Left colon (tissue), 2 donors: ENCODE data around the gene NAA38. TPM values are rescaled to one million over a fixed set of nuclear protein-coding genes. Genes with fewer than 3 reads are reported as not detected.

Experiments used
- ATAC-seq: fragments of 200-7000 bp; cut with Tn5 transposase; one replicate; pipeline ENCODE4 v1.9.1; 2020; ENCODE audit warnings: mild to moderate bottlenecking, moderate library complexity
- DNase-seq, 2 donors: peaks; one replicate each; pipeline ENCODE4 v3.0.0-alpha.2; 2020
- intact Hi-C, 2 donors: fragments of 100-400 bp; cut with DNase I in 1 of 2; cut with micrococcal nuclease in 1 of 2; formaldehyde crosslinking; loops; one replicate each; pipeline versions ENCODE4 v1.11.2 to v1.14.0; 2022; cut with DNase I, micrococcal nuclease
- total RNA-seq, 2 donors: library from RNA; stranded (reverse); fragmentation: NEBNext Ultra II Directional; extraction: Animal tissue kit (Norgen Biotek cat#: 25700); gene quantifications; one replicate each; pipeline ENCODE4 v1.2.1, GENCODE V29; 2021
- donor health status: DM: no; HTN: no; CAD: no.
- donor health status: DM: yes; HTN: yes; CAD: no.

The NAA38 gene
- total RNA-seq, 2 donors from 2014 or later: 49.7 to 83.0 TPM

DNA sequence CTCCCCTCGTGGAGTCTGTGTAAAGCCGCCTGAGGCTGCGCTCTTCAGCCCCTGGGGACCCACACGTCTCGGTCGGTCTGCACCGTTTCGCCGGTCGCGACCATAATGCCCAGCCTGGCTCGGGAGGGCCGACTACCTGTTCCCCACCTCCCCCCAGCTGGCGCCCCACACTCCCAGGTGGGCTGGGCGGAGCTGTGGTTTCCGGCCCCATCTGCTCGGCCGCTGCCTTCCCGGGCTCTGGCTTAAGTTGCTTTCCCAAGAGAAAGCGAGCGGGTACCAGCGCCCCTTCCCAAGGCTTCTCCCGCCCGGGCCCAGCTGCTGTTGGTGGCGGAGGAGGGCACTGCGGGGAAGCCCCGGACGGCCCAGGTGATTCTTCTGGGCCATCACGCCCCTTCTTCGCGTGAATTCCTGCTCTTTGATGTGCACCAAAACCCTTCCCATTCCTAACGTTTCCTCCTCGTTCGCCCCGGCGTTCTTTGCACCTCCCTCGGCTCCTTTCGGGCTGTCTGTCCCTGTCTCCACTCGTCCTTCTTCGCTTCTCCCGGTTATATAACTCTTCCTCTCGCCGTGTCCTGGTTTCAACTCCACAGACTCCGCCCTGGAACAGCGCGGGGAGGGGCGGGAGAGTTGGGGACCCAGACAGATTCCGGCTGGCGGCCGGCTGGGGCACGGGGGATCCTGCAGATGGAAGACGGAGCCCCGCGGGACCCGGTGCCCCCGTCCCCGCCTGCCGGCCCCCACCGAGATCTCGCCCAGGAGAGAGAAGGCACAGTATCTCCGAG lies 21.4 kb downstream of the NAA38 start:
- ATAC-seq (peak; percentile 36), DNase-seq (peak; percentile 82 to 84)
- intact Hi-C loops: no loop called here

- DNase-seq: peak; percentile 94 to 98
- ATAC-seq: peak; percentile 55
- intact Hi-C loops: no loop called here
Observed at GRCh38 chr17:7834957-7835813, 22.2 kb downstream of the NAA38 start.

GRCh38 chr17:7834542-7834956 lies 22.8 kb downstream of the NAA38 start:
- ATAC-seq: peak; percentile 15
- intact Hi-C loops: no loop called here
- peak; percentile 76 to 84 for DNase-seq

- ATAC-seq (peak; percentile 51), DNase-seq (peak; percentile 96 to 97)
- intact Hi-C loops: no loop called here
Observed at GRCh38 chr17:7833795-7834541, 23.4 kb downstream of the NAA38 start, which contains the start of gene KDM6B. Gene KDM6B (plus strand): TSS chr17:7834217. CDS start chr17:7845555, 11,338 bp downstream.

- peak in 1 of 2 donors; percentile 32 for DNase-seq
- ATAC-seq: no peak
- intact Hi-C loops: no loop called here
Observed at GRCh38 chr17:7833011-7833794, 24.2 kb downstream of the NAA38 start.

DNA sequence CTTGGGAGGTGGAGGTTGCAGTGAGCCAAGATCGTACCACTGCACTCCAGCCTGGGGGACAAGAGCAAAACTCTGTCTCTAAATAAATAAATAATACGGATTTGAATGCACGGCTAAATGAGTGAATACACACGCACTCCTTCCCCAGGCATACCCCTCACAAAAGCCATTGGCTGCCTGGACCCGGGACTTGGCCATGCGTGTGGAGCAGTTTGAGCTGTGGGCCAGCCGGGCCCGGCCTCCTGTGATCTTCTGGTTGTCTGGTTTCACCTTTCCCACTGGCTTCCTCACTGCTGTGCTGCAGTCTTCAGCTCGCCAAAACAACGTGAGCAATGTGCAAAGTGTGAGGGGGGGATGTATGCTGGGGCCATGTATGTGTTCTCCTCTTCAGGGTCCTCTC lies 24.9 kb downstream of the NAA38 start:
- DNase-seq (no peak), ATAC-seq (no peak)
- intact Hi-C loops: no loop called here

DNA sequence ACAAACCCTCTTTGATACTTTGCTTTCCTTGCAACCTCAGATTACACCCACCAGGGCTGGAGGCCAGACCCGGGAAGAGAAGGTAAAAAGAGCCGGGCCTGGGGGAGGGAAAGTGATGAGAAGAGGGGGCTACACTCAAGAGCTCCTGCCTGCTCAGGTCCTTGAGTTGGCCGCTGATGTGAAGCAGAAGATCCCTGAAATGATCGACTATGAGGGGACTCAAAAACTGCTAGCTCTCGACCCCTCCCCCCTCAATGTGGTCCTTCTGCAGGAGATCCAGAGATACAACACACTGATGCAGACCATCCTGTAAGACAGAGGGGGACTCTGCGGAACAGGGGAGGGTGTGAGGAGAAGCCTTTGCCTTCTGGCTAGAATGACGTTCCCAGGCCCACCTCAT lies 26.1 kb downstream of the NAA38 start:
- intact Hi-C loops: no loop called here
- no peak for ATAC-seq
- DNase-seq: peak in 1 of 2 donors; percentile 17

GRCh38 chr17:7830616-7831015 lies 26.7 kb downstream of the NAA38 start:
- ATAC-seq: no peak
- intact Hi-C loops: no loop called here
- peak in 1 of 2 donors; percentile 18 for DNase-seq

DNA sequence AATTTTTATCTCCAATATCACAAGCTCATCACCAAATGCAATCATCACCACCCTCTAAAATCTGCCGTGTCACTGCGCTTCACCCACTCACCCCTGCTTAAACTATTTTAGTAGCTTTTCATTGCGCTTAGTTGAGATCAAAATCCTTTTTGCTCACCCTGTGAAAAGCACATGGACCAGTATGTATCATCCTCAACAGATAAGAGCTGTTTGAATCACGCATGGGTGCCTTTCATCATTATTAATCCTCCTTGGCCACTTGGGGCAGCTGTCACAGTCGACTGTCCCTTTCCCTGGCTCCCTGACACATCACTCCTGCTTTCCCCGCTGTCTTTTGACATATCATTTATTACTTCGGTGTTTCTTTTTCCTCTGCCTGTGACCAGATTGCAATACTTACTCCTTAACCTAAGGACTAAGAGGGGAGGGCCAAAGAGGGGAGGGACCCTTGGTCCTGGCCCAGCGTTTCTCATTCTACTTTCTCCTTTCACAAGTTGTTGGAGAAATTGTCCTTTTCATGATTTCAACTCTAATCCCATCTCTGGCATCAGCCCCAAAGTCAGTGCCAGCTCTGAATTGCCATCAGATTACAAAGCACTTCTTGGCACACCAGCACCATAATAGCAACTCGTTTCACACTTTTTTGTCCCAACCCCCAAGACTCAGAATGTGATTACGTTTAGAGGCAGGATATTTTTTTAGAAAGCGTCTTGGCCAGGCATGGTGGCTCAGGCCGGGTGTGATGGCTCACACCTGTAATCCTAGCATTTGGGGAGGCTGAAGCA lies 32.0 kb downstream of the NAA38 start:
- intact Hi-C loops: no loop called here
- peak; percentile 37 for ATAC-seq
- DNase-seq: peak in 1 of 2 donors; percentile 8

- ATAC-seq (no peak), DNase-seq (no peak)
- intact Hi-C loops: no loop called here
Observed at GRCh38 chr17:7824021-7824924, 33.1 kb downstream of the NAA38 start.

GRCh38 chr17:7823581-7824001 lies 33.8 kb downstream of the NAA38 start:
- no peak for ATAC-seq
- no peak for DNase-seq
- intact Hi-C loops: no loop called here

DNA sequence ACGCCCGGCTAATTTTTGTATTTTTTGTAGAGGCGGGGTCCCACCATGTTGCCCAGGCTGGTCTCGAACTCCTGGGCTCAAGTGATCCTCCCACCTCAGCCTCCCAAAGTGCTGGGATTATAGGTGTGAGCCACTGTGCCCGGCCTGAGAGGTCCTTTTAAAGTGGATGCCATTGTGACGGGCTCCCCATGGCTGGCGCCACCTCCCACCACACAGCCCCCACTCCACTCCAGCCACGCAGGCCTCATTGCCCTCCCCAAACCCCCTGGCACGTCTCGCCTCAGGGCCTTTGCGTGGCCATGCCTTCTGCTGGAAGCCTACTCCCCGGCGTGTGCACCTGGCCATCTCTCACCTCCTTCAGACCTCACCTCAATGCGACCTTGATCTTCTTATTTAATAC lies 35.2 kb downstream of the NAA38 start:
- intact Hi-C loops: no loop called here
- DNase-seq (no peak), ATAC-seq (no peak)

DNA sequence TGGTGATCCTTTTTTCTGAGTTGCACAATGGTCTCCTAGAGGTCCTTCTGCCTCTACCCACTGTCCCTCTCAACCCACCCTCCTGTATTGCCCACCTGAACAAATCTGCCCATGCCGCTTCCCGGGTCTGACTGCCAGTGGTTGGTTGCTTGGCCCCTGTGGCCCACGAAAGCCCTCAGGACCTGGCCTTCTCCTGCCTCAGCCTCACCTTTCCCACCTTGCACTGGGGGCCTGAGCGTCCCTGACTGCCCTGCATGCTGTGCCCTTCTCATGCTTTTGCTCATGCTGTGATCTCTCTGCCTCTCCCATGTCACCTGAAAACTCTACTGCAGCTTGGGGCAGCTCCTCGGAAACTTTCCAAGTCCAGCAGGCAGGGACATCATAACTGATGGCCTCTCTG lies 37.1 kb downstream of the NAA38 start:
- intact Hi-C loops: no loop called here
- no peak for ATAC-seq
- no peak for DNase-seq

- intact Hi-C loops: no loop called here
- ATAC-seq (no peak), DNase-seq (no peak)
Observed at GRCh38 chr17:7818746-7819645, 38.4 kb downstream of the NAA38 start.

DNA sequence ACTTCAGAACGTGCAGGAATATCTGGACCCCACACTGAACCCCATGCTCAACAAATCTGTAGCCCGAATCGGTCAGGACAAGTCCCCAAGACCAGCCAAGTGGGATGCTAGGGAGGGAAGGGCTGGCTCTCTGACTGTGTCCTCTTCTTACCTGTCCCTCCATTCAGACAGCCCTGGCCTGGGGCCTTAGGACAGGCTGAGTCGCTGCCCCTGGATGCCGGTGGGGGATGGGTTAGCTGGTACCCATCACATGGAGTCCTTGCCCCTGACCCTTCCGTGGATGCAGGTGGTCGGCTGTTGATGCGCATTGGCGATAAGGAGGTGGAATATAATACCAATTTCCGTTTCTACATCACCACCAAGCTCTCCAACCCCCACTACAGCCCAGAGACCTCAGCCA lies 39.3 kb downstream of the NAA38 start:
- intact Hi-C loops: no loop called here
- ATAC-seq (no peak), DNase-seq (no peak)

- ATAC-seq (no peak), DNase-seq (no peak)
- intact Hi-C loops: no loop called here
Observed at GRCh38 chr17:7817643-7817964, 39.8 kb downstream of the NAA38 start.
